RWPE1 (cell line): ENCODE measurements around the gene SMARCD3.

ENCODE experiments used
- CTCF ChIA-PET: fragments of 350-600 bp; sonication (Branson Sonifier 250); formaldehyde crosslinking; extraction: SDS; loops from one replicate; lab custom pipeline; 2021; lab: Yijun Ruan, JAX
- POLR2A ChIA-PET: fragments of 400-600 bp; formaldehyde crosslinking; extraction: SDS; loops from one replicate; lab custom pipeline; 2020; ENCODE audit warnings: antibody characterized with exemption; ENCODE audit not compliant: low non-redundant PET; lab: Yijun Ruan, JAX
- DNase-seq: peaks from one replicate; pipeline ENCODE4 v3.0.0; 2012; ENCODE audit warnings: low spot score
- H3K27ac ChIP-seq: fragments of 450-650 bp; 2 replicates; pipeline ENCODE4 v1.5.1; 2017
- CTCF ChIP-seq: fragments of 450-650 bp; conservative IDR thresholded peaks from 2 replicates; pipeline ENCODE4 v1.5.1; 2017; ENCODE audit warnings: low read depth, mild to moderate bottlenecking

The SMARCD3 gene

GRCh38 chr7:151248346-151249033, at the start of gene SMARCD3:
TSS of gene SMARCD3 (minus strand) at chr7:151248694. CDS start at chr7:151248562, 132 bp downstream.
- CTCF ChIA-PET: interaction anchor here (0.6 kb wide), 1 partner anchor 62 kb away, joined by 3 read pairs; no protein-coding TSS in a partner anchor
- peak within 1 kb of the TSS; percentile 77 for H3K27ac ChIP-seq
- DNase-seq: no peak
- POLR2A ChIA-PET: no interaction called here
- no peak for TF ChIP-seq CTCF

GRCh38 chr7:151296202-151296992, 47.9 kb upstream of the SMARCD3 start:
- POLR2A ChIA-PET: no interaction called here
- CTCF ChIA-PET: no interaction called here
- TF ChIP-seq CTCF: no peak
- no peak for DNase-seq
- no peak overlapping the region for H3K27ac ChIP-seq

- ChIA-PET POLR2A (no interaction called here), CTCF (interaction anchor here (0.5 kb wide), 1 partner anchor 48 kb away, joined by 3 read pairs; no protein-coding TSS in a partner anchor)
- DNase-seq: no peak
- no peak overlapping the region for H3K27ac ChIP-seq
- no peak for TF ChIP-seq CTCF
Measured at GRCh38 chr7:151292850-151293249, 44.4 kb upstream of the SMARCD3 start.

- H3K27ac ChIP-seq: no peak overlapping the region
- TF ChIP-seq CTCF: no peak
- CTCF ChIA-PET: interaction anchor here (0.6 kb wide), 2 partner anchors 65 to 77 kb away, joined by 3 read pairs; no protein-coding TSS in a partner anchor
- POLR2A ChIA-PET: no interaction called here
- no peak for DNase-seq
Measured at GRCh38 chr7:151291206-151291605, 42.7 kb upstream of the SMARCD3 start.

GRCh38 chr7:151290355-151290760, 41.9 kb upstream of the SMARCD3 start:
- CTCF ChIA-PET: interaction anchor here (0.6 kb wide), 1 partner anchor 78 kb away, joined by 3 read pairs; no protein-coding TSS in a partner anchor
- H3K27ac ChIP-seq: no peak overlapping the region
- POLR2A ChIA-PET: no interaction called here
- no peak for DNase-seq
- no peak for TF ChIP-seq CTCF

GRCh38 chr7:151289891-151290290, 41.4 kb upstream of the SMARCD3 start:
- DNase-seq: no peak
- no peak overlapping the region for H3K27ac ChIP-seq
- POLR2A ChIA-PET: no interaction called here
- TF ChIP-seq CTCF: no peak
- CTCF ChIA-PET: no interaction called here
